Endothelial cell (in vitro differentiated cells): ENCODE data around the gene TTC39B. TPM values are rescaled to one million over a fixed set of nuclear protein-coding genes. Genes with fewer than 3 reads are reported as not detected.

ENCODE experiments used
- DNase-seq: peaks from one replicate; pipeline ENCODE4 v3.0.0; 2021; ENCODE audit warnings: low spot score
- H3K27ac Mint-ChIP-seq: one replicate; pipeline ENCODE4 v1.8.0; 2021; ENCODE audit warnings: mixed read lengths, inconsistent platforms; ENCODE audit not compliant: unreplicated experiment
- H3K27me3 Mint-ChIP-seq: one replicate; pipeline ENCODE4 v1.8.0; 2021; ENCODE audit warnings: mild to moderate bottlenecking, moderate library complexity, mixed read lengths, inconsistent platforms; ENCODE audit not compliant: unreplicated experiment
- H3K36me3 Mint-ChIP-seq: one replicate; pipeline ENCODE4 v1.8.0; 2021; ENCODE audit warnings: mild to moderate bottlenecking, low read depth, mixed read lengths, inconsistent platforms; ENCODE audit not compliant: unreplicated experiment
- H3K4me1 Mint-ChIP-seq: one replicate; pipeline ENCODE4 v1.8.0; 2021; ENCODE audit warnings: mild to moderate bottlenecking, mixed read lengths, inconsistent platforms; ENCODE audit not compliant: unreplicated experiment
- H3K4me3 Mint-ChIP-seq: one replicate; pipeline ENCODE4 v1.8.0; 2021; ENCODE audit warnings: mild to moderate bottlenecking, mixed read lengths, inconsistent platforms; ENCODE audit not compliant: unreplicated experiment
- H3K9me3 Mint-ChIP-seq: one replicate; pipeline ENCODE4 v1.8.0; 2021; ENCODE audit warnings: mixed read lengths, inconsistent platforms; ENCODE audit not compliant: unreplicated experiment
- total RNA-seq: library from RNA; stranded (reverse); fragmentation: NEBNext Ultra II Directional; extraction: Animal tissue kit (Norgen Biotek cat#: 25700); gene quantifications from one replicate; pipeline ENCODE4 v1.2.1, GENCODE V29; 2021; ENCODE audit not compliant: unreplicated experiment
- TF ChIP-seq, protein P1 (sequence below): fragments of 200-600 bp; sonication (generic); IDR thresholded peaks from one replicate; pipeline ENCODE4 v1.5.0; 2021; ENCODE audit warnings: antibody characterized with exemption; ENCODE audit not compliant: unreplicated experiment

Gene TTC39B
- total RNA-seq, 1 donor from 2014 or later, result 10.3 TPM

DNA sequence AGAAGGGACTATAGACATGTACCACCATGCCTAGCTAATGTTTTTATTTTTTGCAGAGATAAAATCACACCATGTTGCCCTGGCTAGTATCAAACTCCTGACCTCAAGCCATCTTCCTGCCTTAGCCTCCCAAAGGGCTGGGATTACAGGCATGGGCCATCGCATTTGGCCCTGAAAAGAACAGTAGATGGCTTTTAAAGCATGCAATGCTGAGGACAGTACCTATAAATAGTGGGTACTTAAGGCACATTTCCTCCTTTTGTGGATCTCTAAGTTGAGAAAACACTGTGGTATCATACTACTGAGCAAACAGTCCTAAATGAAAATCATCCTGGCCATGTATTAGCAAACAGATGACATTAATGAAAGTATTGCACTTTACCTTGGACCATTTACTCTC lies 119.4 kb downstream of the TTC39B start:
- Mint-ChIP-seq H3K4me3 (no peak overlapping the region), H3K4me1 (peaks cover 9% of the 10 kb centered on the region), H3K36me3 (no peaks in the 10 kb centered on the region), H3K9me3 (no peaks in the 10 kb centered on the region), H3K27ac (no peak overlapping the region), H3K27me3 (no peaks in the 10 kb centered on the region)
- TF ChIP-seq, protein P1, sequence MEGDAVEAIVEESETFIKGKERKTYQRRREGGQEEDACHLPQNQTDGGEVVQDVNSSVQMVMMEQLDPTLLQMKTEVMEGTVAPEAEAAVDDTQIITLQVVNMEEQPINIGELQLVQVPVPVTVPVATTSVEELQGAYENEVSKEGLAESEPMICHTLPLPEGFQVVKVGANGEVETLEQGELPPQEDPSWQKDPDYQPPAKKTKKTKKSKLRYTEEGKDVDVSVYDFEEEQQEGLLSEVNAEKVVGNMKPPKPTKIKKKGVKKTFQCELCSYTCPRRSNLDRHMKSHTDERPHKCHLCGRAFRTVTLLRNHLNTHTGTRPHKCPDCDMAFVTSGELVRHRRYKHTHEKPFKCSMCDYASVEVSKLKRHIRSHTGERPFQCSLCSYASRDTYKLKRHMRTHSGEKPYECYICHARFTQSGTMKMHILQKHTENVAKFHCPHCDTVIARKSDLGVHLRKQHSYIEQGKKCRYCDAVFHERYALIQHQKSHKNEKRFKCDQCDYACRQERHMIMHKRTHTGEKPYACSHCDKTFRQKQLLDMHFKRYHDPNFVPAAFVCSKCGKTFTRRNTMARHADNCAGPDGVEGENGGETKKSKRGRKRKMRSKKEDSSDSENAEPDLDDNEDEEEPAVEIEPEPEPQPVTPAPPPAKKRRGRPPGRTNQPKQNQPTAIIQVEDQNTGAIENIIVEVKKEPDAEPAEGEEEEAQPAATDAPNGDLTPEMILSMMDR, result no peak
- DNase-seq, result no peak

DNA sequence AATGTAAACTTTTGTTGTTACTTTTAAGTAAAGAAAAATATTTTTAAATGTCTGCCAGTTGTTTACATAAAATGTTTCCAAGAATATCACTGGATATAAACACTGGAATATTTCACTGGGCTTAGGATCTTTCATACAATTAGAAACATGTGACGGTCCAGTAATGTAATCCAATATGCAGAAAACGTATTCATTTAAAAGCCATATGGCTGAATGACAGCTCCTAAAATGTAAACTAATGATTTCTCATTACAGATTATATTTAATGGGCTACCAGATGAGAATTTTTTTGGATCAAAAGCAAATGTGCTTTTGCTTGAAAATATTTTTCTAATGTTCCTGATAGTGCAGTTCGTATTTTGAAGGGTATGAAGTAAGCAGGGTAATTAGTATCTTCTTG lies 124.3 kb downstream of the TTC39B start:
- peaks cover 5% of the 10 kb centered on the region for H3K4me1 Mint-ChIP-seq
- no peak overlapping the region for H3K4me3 Mint-ChIP-seq
- TF ChIP-seq, protein P1, result no peak
- no peak for DNase-seq
- no peak overlapping the region for H3K27ac Mint-ChIP-seq
- H3K9me3 Mint-ChIP-seq, result no peaks in the 10 kb centered on the region
- H3K36me3 Mint-ChIP-seq, result no peaks in the 10 kb centered on the region
- no peaks in the 10 kb centered on the region for H3K27me3 Mint-ChIP-seq

DNA sequence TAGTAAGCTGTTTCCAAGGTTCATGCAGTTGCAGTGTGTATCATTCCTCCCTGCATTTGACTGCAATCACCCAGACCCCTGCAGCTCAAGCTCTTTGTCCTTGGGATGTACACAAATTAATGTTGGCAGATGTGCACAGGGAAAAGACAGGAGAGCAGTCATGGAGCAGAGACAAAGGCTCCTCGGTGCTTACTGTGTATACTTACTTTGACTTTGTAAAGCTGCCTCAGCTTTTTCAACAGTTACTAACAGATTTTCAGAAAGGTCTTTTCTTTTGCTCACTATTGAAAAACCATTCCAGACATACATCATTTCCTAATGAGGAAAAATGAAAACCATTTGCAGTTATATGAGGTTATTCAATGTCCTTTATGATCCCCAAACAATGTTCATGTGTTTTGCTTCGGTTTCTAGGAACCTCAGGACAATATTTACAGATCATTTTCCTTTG lies 124.9 kb downstream of the TTC39B start:
- Mint-ChIP-seq H3K27me3 (no peaks in the 10 kb centered on the region), H3K4me3 (no peak overlapping the region), H3K9me3 (no peaks in the 10 kb centered on the region), H3K27ac (no peak overlapping the region), H3K36me3 (no peaks in the 10 kb centered on the region), H3K4me1 (no peaks in the 10 kb centered on the region)
- TF ChIP-seq, protein P1, result no peak
- no peak for DNase-seq

DNA sequence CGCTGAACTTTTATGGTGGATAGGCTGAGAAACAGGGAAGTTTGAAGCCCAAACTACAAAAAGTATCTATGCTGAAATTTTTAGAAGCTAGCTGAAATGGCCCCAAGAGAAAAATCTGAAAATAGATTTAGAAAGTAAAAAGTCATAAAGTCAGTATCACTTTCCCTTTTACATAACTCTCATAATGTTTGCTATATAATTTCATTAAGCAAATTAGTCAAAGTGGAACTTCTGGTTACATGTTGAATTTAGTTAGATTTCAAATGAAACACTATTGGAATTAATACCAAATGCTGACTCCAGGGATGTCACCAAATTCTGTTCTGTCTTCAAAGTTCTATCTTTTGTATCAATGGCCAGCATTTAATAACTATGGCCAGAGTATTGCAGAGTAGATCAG lies 126.9 kb downstream of the TTC39B start:
- Mint-ChIP-seq H3K27me3 (no peaks in the 10 kb centered on the region), H3K4me1 (no peaks in the 10 kb centered on the region), H3K4me3 (no peak overlapping the region), H3K27ac (no peak overlapping the region), H3K9me3 (no peaks in the 10 kb centered on the region), H3K36me3 (no peaks in the 10 kb centered on the region)
- TF ChIP-seq, protein P1, result no peak
- DNase-seq, result no peak

DNA sequence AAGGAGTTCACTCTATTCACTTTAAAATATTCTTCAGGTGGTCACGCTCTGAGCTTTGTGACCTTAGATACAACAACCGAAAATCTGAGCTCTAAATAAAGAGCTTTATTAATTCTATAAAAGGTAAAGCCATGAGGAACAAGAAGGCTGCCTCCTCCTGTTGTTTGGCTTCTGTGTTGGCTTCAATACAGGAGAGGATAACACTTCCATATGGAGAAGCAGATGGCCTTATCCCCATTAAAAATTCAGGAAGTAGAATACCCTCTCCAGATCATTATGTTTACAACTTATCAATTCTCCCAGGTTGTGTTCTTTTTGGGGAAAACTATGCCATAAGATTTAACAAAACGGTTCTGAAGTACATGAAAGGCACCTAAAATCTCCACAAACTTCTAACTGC lies 128.4 kb downstream of the TTC39B start:
- H3K36me3 Mint-ChIP-seq, result no peaks in the 10 kb centered on the region
- no peak for DNase-seq
- TF ChIP-seq, protein P1, result no peak
- H3K4me1 Mint-ChIP-seq, result no peaks in the 10 kb centered on the region
- H3K4me3 Mint-ChIP-seq, result no peak overlapping the region
- no peaks in the 10 kb centered on the region for H3K9me3 Mint-ChIP-seq
- no peaks in the 10 kb centered on the region for H3K27me3 Mint-ChIP-seq
- H3K27ac Mint-ChIP-seq, result no peak overlapping the region
